ENCODE results near the gene CORIN. TPM values are rescaled to one million over a fixed set of nuclear protein-coding genes. Genes with fewer than 3 reads are reported as not detected.
"Not testable (repeated sequence)": the region's sequence is repeated elsewhere in the genome, so short reads cannot be mapped to it uniquely, and the experiment has no call there.

CORIN gene
- total RNA-seq, 1 donor from 2014 or later = 25.0 TPM

GRCh38 chr4:47691757-47692383 is 146.0 kb downstream of the CORIN start:
- not testable (repeated sequence) for DNase-seq (ENCODE audit: low spot score)

DNA sequence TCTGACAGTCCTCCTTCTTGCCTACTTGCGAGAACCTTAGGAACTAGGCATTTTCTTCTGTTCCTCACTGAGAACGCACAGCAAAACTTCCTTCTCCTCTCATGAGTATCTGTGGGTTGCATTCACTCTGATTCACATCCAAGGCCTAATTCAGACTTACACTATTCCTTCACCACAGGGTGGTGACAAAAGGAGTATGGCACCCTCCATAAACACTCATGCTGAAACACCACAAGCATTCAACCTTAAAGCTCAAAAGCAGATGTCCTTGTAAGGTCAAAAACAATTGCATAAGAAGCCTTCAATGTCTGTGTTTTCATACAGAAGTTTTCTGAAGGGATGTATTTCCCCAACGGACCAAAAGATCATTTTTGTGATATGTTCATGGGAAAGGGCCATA is 147.3 kb downstream of the CORIN start:
- no peak for DNase-seq (ENCODE audit: low spot score)

DNA sequence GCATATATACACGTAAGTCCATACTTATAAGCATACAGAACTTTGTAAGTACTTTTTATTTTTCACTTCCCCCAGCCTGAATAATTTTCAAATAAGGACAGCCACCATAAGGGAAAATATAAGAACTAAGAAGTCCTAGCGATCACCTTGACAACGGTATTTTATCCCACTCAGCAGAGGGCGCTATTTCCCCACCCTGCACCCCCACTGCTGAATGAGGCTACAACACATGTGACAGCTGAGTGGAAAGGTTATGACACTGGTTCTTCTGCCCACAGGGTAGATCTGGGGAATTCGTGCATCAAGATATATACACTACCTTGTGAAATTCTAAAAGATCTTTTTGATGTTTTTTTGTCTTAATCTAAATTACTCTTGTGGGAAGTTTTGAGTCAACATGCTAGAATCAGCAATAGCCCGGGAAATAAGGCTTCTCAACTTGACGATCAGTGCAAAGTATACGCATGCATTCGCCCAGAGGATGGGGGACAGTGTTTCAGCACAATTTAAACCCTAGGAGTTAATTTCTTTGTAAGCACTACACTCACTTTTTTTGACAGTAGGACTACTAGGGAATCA is 151.5 kb downstream of the CORIN start:
- DNase-seq (ENCODE audit: low spot score) = no peak

- DNase-seq (ENCODE audit: low spot score) = no peak
Measured at GRCh38 chr4:47675806-47676205, 162.1 kb downstream of the CORIN start.

GRCh38 chr4:47674144-47674543 is 163.7 kb downstream of the CORIN start:
- no peak for DNase-seq (ENCODE audit: low spot score)

- no peak for DNase-seq (ENCODE audit: low spot score)
Measured at GRCh38 chr4:47672696-47673095, 165.2 kb downstream of the CORIN start.

DNA sequence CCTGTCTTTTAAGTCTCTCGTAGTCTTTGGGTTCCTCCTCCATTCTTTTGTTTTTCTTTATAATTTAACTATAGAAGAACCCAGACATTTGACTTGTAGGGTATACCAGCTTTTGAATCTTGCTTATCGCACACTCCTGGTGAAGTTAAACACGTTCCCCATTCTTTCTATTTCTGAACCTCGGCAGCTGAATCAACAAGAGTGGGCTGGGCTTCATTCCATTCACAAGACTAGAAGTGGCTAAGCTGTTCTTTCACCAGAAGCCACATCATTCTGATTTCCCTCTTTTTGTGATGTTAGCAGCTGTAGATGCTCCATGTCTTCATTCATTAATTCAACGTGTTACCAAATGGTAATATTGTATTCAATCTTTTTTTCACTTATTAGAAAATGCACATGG is 167.9 kb downstream of the CORIN start:
- DNase-seq (ENCODE audit: low spot score) = no peak

- no peak for DNase-seq (ENCODE audit: low spot score)
Measured at GRCh38 chr4:47668810-47669408, 169.0 kb downstream of the CORIN start.

DNA sequence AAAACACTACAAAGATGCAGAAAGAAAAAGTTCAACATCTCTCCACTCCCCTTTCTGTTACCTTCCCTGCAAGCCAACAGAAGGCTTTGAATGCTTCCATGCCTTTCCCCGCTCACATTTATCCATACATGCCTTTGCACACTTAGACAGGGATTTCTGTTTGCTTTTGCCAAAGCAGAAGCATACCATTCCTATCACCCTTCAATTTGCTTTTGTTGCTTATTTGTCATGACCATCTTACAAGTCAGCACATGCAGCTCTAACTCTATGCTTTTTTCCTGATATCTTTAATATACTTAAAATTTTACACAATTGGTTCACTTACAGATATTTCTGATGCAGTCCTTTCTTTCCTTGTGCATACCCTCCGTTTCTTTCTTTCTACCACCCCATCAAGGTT is 169.6 kb downstream of the CORIN start:
- DNase-seq (ENCODE audit: low spot score) = no peak

- DNase-seq (ENCODE audit: low spot score) = no peak
Measured at GRCh38 chr4:47667552-47667951, 170.3 kb downstream of the CORIN start.

DNA sequence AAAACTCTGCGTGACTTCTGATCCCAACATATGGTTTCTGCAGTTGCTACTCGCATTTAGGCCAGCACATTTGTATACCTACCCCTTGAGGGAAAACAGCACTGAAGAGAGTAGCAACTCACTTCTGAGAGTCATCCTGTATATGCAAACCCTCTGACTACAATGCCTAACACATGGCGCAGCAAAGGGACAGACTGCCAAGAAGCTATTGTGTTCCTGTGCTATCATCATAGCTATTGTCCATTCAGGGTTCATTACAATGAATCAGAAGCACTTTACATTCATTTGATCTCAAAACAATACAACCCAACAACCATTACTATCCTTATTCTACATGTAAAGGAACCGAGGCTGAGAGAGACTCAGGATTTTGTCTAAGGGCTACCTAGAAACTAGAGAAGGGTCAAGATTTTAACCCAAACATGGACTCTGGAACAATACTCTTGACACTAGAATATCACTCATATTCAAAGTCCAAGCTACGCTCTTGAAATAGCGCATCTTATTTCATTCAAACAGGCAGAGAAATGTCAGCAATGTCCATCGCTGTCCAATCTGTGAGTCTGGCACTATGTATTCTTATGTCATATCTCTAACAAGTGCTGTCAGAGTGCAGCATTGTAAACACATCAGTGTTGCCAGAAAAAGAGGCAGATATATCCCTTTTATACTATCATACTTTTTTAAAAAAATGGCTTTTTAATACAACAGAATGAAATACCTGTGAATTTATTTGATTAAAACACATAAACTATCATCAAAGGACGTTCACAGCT is 173.6 kb downstream of the CORIN start:
- DNase-seq (ENCODE audit: low spot score) = no peak

DNA sequence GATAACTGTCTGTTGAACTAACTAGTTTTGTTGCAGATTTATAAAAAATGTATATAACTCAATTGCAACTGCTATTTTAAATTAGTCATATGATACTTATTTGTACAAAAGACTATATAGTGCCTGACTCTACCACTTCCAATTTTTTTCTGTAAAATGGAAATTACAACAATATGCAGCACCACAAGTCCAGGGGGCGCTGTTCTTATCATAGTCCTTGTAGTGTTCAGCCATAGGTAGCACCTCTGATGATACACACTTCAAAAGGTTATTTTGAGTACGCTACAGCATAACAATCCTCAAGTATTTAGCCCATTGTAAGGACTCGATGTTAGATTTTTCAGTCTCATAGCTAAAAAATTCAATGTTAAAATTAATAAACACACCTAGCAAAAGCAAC is 174.9 kb downstream of the CORIN start:
- no peak for DNase-seq (ENCODE audit: low spot score)

DNA sequence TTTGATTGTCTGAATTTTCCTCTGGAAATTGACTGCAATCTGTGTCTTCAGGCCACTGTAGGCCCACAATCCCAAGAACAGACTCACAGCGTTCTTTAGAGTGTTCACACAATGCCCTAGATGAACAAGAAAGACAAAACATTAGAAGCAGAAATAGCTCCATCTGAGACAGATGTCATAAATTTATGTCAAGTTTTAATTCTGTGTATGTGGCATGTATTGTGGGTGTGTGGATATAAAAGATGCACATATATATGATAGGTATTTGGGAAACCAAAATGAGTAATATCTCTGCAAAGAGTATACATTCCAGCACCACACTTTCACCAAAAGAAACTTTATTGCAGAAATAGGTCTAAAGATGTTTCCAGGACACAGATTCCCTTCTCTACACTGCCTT is 176.1 kb downstream of the CORIN start:
- DNase-seq (ENCODE audit: low spot score) = no peak

DNA sequence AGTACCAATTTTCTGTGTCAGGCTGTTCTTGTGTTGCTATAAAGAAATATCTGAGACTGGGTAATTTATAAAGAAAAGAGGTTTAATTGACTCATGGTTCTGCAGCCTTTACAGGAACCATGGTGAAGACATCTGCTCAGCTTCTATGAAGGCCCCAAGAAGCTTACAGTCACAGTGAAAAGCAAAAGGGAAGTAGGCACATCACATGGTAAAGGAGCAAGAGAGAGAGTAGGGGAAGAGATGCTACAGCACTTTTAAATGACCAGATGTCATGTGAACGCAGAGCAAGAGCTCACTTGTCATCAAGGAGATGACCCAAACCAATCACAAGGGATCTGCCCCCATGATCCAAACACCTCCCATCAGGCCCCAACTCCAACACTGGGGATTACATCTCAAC is 178.5 kb downstream of the CORIN start:
- DNase-seq (ENCODE audit: low spot score) = no peak

- no peak for DNase-seq (ENCODE audit: low spot score)
Measured at GRCh38 chr4:47654972-47655693, 182.7 kb downstream of the CORIN start.

DNA sequence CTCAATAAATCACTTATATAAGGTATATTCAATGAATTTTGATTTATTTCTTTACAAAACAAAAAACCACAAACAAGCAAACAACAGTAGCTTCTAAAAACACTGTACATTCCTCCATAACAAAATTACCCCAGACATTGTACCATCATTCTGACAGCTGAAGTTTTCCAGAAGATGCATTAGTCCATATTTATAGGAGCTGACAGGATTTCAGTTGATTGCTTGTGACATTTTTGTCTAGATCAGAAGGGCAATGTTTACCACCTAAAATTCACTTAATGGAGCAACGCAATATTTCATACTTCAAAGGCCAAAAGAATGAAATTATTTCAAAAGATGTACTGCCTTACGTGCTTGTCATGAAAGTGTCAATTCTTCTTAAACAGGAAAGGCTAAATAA is 185.8 kb downstream of the CORIN start:
- DNase-seq (ENCODE audit: low spot score) = no peak

DNA sequence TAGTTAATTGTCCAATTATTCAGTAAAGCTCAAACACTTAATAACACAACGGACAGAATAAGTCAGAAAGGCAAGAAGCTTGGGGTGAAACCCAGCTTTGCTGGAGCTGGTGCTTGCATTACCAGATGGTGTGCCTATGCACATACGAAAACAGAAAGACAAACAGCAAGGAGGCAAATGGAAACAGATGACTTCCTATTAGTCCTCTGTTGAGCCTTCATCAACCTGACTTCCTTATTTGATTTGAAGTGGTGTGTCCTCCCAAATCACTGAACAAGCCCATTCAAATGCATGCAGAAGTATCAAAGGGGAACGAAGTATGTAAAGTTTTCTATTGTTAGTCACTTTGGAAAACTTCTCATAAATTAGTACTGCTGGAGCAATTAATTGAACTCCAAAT is 186.6 kb downstream of the CORIN start:
- no peak for DNase-seq (ENCODE audit: low spot score)

- no peak for DNase-seq (ENCODE audit: low spot score)
Measured at GRCh38 chr4:47650584-47651130, 187.2 kb downstream of the CORIN start.

DNA sequence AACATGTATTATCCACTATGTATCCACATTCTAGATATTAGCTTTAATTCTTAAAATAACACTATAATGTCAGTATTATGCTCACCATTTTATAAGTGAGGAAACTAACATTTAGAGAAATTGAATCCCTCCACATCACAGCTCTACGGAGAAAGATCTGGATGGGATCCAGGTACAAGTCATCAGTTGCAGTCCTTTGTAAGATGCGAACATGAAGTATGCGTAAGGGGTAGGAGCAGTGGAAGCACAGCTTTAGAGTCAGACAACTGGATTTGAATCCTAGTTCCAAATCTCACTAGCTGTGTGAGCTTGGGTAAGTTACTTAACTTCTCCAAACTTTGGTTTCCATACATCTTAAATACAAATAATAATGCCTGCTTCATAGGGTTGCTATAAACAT is 190.3 kb downstream of the CORIN start:
- no peak for DNase-seq (ENCODE audit: low spot score)

DNA sequence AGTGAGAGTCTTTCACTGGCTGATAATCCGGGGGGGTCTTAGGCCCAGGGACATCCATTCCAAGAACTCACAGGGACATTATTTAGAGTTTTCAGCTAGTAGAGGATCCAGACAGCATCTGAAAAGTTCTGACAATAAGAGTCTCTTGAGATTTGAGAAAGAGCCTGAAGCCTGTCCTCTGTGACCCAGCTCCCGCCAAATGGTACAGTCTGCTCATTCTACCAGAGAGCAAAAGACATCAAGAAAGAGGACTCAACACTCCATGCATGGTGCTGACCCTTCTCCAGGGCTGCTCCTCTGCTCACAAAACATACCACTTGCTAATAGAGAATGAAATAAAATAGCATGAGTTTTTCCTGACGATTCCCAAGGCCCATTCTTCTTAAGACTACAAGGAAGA is 190.8 kb downstream of the CORIN start:
- no peak for DNase-seq (ENCODE audit: low spot score)

- DNase-seq (ENCODE audit: low spot score) = no peak
Measured at GRCh38 chr4:47646372-47646771, 191.5 kb downstream of the CORIN start.

DNA sequence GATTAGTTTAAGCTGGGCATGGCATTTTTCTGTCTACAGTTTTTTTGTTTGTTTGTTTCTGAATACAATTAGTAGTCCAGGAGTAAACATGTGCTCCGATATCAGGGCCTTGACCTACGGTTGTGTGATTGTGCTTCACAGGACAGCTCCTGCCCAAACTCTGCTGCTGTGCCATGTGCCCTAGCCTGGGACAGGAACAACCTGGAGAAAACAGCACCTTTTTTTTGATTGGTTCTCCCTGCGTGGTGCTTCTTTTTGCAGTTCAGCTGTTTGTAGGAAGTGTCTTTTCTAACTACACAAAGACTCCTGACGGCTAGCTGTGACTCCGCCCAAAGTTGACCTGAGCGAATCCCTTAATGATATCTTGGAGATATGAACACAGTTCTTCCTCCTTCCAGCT is 194.0 kb downstream of the CORIN start:
- DNase-seq (ENCODE audit: low spot score) = no peak

Measured in ureter (tissue), 1 donor.